GM23338 (cell line): ENCODE results near the gene MMP28. TPM values are rescaled to one million over a fixed set of nuclear protein-coding genes. Genes with fewer than 3 reads are reported as not detected.

Source experiments
- ATAC-seq: fragments of 200-7000 bp; cut with Tn5 transposase; 3 replicates; pipeline ENCODE4 v1.9.1; 2020
- DNase-seq: peaks from one replicate; pipeline ENCODE4 v3.0.0-alpha.2; 2015; ENCODE audit warnings: low spot score
- H2AFZ ChIP-seq: fragments of 200-600 bp; sonication (generic); 2 replicates; pipeline ENCODE4 v1.8.0; 2016; ENCODE audit warnings: antibody characterized with exemption, mild to moderate bottlenecking, moderate library complexity
- H3F3A ChIP-seq: fragments of 200-600 bp; sonication (generic); replicated peaks from 2 replicates; pipeline ENCODE4 v1.8.0; 2017; ENCODE audit warnings: antibody characterized with exemption, mixed run types, low read depth
- H3K27ac ChIP-seq: fragments of 200-600 bp; sonication (generic); 2 replicates; pipeline ENCODE4 v1.6.1; 2016; ENCODE audit warnings: low read depth
- H3K27me3 ChIP-seq: fragments of 200-600 bp; sonication (generic); 2 replicates; pipeline ENCODE4 v1.8.0; 2016; ENCODE audit warnings: mild to moderate bottlenecking, mixed run types, moderate library complexity; ENCODE audit not compliant: insufficient read depth
- H3K36me3 ChIP-seq: fragments of 200-600 bp; sonication (generic); 2 replicates; pipeline ENCODE4 v1.8.0; 2016; ENCODE audit warnings: mild to moderate bottlenecking; ENCODE audit not compliant: insufficient read depth
- H3K4me1 ChIP-seq: fragments of 200-600 bp; sonication (generic); 2 replicates; pipeline ENCODE4 v1.8.0; 2016; ENCODE audit warnings: mild to moderate bottlenecking, moderate library complexity; ENCODE audit not compliant: insufficient read depth
- H3K4me2 ChIP-seq: fragments of 200-600 bp; sonication (generic); 2 replicates; pipeline ENCODE4 v1.7.1; 2017; ENCODE audit warnings: mixed run types
- H3K4me3 ChIP-seq: fragments of 200-600 bp; sonication (generic); 2 replicates; pipeline ENCODE4 v1.6.1; 2016; ENCODE audit warnings: mixed run types
- H3K79me2 ChIP-seq: fragments of 200-600 bp; sonication (generic); replicated peaks from 2 replicates; pipeline ENCODE4 v1.8.0; 2017; ENCODE audit warnings: mild to moderate bottlenecking; ENCODE audit not compliant: insufficient read depth
- H3K9me2 ChIP-seq: fragments of 200-600 bp; sonication (generic); 2 replicates; pipeline ENCODE4 v1.8.0; 2017; ENCODE audit not compliant: insufficient read depth
- H4K20me1 ChIP-seq: fragments of 200-600 bp; sonication (generic); replicated peaks from 2 replicates; pipeline ENCODE4 v1.8.0; 2017; ENCODE audit warnings: mild to moderate bottlenecking; ENCODE audit not compliant: insufficient read depth
- H3K27ac Mint-ChIP-seq: 2 replicates; pipeline ENCODE4 v1.8.0; 2020; ENCODE audit warnings: inconsistent platforms, mild to moderate bottlenecking, moderate library complexity, mixed read lengths
- H3K27me3 Mint-ChIP-seq: 3 replicates; pipeline ENCODE4 v1.8.0; 2022; ENCODE audit warnings: low read depth, mild to moderate bottlenecking, moderate library complexity, mixed read lengths, inconsistent platforms; ENCODE audit not compliant: insufficient read depth, poor library complexity
- H3K36me3 Mint-ChIP-seq: 3 replicates; pipeline ENCODE4 v1.8.0; 2021; ENCODE audit warnings: low read depth, mild to moderate bottlenecking, inconsistent platforms, moderate library complexity, mixed read lengths
- H3K4me1 Mint-ChIP-seq: 3 replicates; pipeline ENCODE4 v1.8.0; 2020; ENCODE audit warnings: mild to moderate bottlenecking, inconsistent platforms, mixed read lengths
- H3K4me3 Mint-ChIP-seq: 3 replicates; pipeline ENCODE4 v1.8.0; 2021; ENCODE audit warnings: moderate library complexity, mild to moderate bottlenecking, inconsistent platforms, mixed read lengths
- H3K9me3 Mint-ChIP-seq: 3 replicates; pipeline ENCODE4 v1.8.0; 2020; ENCODE audit warnings: moderate library complexity, mild to moderate bottlenecking, inconsistent platforms, mixed read lengths
- CREB1 ChIP-seq: fragments of 250-450 bp; sonication (Bioruptor Pico); IDR thresholded peaks from 2 replicates; pipeline ENCODE4 v1.5.0; 2020; ENCODE audit warnings: low read depth, mild to moderate bottlenecking, moderate library complexity
- EZH2 ChIP-seq: fragments of 200-600 bp; sonication (generic); IDR thresholded peaks from one replicate; pipeline ENCODE4 v1.8.0; 2017; ENCODE audit warnings: antibody characterized with exemption, mild to moderate bottlenecking, low read depth; ENCODE audit not compliant: unreplicated experiment
- POLR2AphosphoS5 ChIP-seq: IDR thresholded peaks from 2 replicates; pipeline ENCODE4 v1.6.1; 2016; ENCODE audit warnings: antibody characterized with exemption, low read depth
- STAT1 ChIP-seq: IDR thresholded peaks from one replicate; pipeline ENCODE4 v1.6.1; 2016; ENCODE audit warnings: antibody characterized with exemption; ENCODE audit not compliant: unreplicated experiment
- polyA plus RNA-seq: library from polyadenylated mRNA; unstranded; fragments of >200 nt; fragmentation: Nextera tagmentation; extraction: Ambion mirVana; gene quantifications from 2 replicates; pipeline ENCODE4 v1.2.1, GENCODE V29; 2016
- total RNA-seq: library from RNA; depleted of rRNA; stranded (reverse); fragments of >200 nt; shearing (Covaris generic); gene quantifications from 2 replicates; pipeline ENCODE4 v1.2.3, GENCODE V29; 2014
- TF ChIP-seq, protein P1 (sequence below): fragments of 250-450 bp; sonication (Bioruptor Pico); IDR thresholded peaks from 2 replicates; pipeline ENCODE4 v1.5.0; 2020; ENCODE audit warnings: mild to moderate bottlenecking, moderate library complexity
- TF ChIP-seq, protein P2 (sequence below): IDR thresholded peaks from 2 replicates; pipeline ENCODE4 v1.6.1; 2016; ENCODE audit warnings: antibody characterized with exemption

Gene MMP28
- total and polyA plus RNA-seq, 2 experiments from 2014 or later = not detected

DNA sequence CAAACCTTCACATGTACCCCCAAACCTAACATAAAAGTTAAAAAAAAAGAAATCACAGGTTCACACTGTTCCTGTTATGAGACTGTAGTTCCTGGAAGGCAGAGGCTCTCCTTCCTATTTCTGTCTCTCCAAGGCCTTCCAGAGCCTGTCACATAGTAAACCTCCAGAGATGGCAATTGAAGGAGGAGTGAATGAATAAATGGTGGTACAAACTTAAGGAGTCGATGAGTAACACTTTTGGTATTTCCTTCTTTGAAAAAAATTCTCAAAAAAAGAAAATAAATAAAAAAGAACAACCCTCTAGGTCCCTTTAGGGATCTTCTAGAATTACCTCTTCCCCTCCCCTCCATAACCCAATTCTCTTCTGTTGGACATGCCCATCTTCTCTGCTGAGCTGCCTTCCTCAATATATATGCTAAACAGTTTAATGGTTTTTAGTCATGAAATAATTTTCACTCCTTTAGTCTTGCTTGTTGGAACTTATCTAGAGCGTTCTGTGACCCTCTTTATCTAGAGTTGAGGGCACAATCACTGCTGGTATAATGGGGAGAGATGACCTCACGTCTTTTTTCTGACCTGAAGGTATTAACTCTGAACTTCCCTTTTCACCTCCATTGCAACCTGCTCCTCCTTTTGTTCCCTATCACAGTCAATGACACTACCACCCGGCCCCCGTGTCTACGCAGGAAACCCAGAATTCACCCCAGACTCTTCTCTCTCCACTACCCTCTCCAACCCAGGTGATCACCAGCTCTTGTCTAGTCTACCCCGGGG lies 12.1 kb upstream of the MMP28 start:
- Histone ChIP-seq H3K4me1 (peaks cover 21% of the 10 kb centered on the region), H3F3A (no peaks in the 10 kb centered on the region), H3K79me2 (peaks cover 32% of the 10 kb centered on the region), H3K27me3 (no peaks in the 10 kb centered on the region), H3K36me3 (no peaks in the 10 kb centered on the region), H2AFZ (peak overlapping the region; percentile 1; the same call in 1 of the 2 replicates), H3K9me2 (no peaks in the 10 kb centered on the region), H3K4me3 (no peak overlapping the region), H3K4me2 (peak overlapping the region; percentile 52), H3K27ac (peak overlapping the region; percentile 89; the same call in 1 of the 2 replicates), H4K20me1 (peaks cover 21% of the 10 kb centered on the region; the same call in 1 of the 2 replicates)
- ATAC-seq (no peak), DNase-seq (no peak)
- H3K4me1 Mint-ChIP-seq = peaks cover 22% of the 10 kb centered on the region
- H3K27ac Mint-ChIP-seq = peak overlapping the region; percentile 100
- TF ChIP-seq EZH2 = no peak
- TF ChIP-seq POLR2AphosphoS5 = no peak
- TF ChIP-seq CREB1 (CRISPR knock-in tag) = no peak
- TF ChIP-seq, protein P1, sequence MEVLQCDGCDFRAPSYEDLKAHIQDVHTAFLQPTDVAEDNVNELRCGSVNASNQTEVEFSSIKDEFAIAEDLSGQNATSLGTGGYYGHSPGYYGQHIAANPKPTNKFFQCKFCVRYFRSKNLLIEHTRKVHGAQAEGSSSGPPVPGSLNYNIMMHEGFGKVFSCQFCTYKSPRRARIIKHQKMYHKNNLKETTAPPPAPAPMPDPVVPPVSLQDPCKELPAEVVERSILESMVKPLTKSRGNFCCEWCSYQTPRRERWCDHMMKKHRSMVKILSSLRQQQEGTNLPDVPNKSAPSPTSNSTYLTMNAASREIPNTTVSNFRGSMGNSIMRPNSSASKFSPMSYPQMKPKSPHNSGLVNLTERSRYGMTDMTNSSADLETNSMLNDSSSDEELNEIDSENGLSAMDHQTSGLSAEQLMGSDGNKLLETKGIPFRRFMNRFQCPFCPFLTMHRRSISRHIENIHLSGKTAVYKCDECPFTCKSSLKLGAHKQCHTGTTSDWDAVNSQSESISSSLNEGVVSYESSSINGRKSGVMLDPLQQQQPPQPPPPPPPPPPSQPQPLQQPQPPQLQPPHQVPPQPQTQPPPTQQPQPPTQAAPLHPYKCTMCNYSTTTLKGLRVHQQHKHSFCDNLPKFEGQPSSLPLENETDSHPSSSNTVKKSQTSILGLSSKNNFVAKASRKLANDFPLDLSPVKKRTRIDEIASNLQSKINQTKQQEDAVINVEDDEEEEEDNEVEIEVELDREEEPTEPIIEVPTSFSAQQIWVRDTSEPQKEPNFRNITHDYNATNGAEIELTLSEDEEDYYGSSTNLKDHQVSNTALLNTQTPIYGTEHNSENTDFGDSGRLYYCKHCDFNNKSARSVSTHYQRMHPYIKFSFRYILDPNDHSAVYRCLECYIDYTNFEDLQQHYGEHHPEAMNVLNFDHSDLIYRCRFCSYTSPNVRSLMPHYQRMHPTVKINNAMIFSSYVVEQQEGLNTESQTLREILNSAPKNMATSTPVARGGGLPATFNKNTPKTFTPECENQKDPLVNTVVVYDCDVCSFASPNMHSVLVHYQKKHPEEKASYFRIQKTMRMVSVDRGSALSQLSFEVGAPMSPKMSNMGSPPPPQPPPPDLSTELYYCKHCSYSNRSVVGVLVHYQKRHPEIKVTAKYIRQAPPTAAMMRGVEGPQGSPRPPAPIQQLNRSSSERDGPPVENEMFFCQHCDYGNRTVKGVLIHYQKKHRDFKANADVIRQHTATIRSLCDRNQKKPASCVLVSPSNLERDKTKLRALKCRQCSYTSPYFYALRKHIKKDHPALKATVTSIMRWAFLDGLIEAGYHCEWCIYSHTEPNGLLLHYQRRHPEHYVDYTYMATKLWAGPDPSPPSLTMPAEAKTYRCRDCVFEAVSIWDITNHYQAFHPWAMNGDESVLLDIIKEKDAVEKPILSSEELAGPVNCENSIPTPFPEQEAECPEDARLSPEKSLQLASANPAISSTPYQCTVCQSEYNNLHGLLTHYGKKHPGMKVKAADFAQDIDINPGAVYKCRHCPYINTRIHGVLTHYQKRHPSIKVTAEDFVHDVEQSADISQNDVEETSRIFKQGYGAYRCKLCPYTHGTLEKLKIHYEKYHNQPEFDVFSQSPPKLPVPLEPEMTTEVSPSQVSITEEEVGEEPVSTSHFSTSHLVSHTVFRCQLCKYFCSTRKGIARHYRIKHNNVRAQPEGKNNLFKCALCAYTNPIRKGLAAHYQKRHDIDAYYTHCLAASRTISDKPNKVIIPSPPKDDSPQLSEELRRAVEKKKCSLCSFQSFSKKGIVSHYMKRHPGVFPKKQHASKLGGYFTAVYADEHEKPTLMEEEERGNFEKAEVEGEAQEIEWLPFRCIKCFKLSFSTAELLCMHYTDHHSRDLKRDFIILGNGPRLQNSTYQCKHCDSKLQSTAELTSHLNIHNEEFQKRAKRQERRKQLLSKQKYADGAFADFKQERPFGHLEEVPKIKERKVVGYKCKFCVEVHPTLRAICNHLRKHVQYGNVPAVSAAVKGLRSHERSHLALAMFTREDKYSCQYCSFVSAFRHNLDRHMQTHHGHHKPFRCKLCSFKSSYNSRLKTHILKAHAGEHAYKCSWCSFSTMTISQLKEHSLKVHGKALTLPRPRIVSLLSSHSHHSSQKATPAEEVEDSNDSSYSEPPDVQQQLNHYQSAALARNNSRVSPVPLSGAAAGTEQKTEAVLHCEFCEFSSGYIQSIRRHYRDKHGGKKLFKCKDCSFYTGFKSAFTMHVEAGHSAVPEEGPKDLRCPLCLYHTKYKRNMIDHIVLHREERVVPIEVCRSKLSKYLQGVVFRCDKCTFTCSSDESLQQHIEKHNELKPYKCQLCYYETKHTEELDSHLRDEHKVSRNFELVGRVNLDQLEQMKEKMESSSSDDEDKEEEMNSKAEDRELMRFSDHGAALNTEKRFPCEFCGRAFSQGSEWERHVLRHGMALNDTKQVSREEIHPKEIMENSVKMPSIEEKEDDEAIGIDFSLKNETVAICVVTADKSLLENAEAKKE = no peak
- TF ChIP-seq, protein P2, sequence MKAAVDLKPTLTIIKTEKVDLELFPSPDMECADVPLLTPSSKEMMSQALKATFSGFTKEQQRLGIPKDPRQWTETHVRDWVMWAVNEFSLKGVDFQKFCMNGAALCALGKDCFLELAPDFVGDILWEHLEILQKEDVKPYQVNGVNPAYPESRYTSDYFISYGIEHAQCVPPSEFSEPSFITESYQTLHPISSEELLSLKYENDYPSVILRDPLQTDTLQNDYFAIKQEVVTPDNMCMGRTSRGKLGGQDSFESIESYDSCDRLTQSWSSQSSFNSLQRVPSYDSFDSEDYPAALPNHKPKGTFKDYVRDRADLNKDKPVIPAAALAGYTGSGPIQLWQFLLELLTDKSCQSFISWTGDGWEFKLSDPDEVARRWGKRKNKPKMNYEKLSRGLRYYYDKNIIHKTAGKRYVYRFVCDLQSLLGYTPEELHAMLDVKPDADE = no peak
- no peak for TF ChIP-seq STAT1
- peaks cover 19% of the 10 kb centered on the region for H3K36me3 Mint-ChIP-seq
- no peaks in the 10 kb centered on the region; the same call in 2 of the 3 replicates for H3K9me3 Mint-ChIP-seq
- peaks cover 6% of the 10 kb centered on the region for H3K27me3 Mint-ChIP-seq
- peak overlapping the region; percentile 95 for H3K4me3 Mint-ChIP-seq
